Measurements from ENCODE around the gene CDK14. TPM values are rescaled to one million over a fixed set of nuclear protein-coding genes. Genes with fewer than 3 reads are reported as not detected.

The CDK14 gene
- polyA plus RNA-seq, 1 donor from 2014 or later: 25.1 TPM

GRCh38 chr7:90984692-90985091 lies 388.6 kb downstream of the CDK14 start:
- no peaks in the 10 kb centered on the region for H3F3A ChIP-seq (ENCODE audit: insufficient read depth, low read length, poor library complexity, severe bottlenecking)
- H3K36me3 ChIP-seq (ENCODE audit: insufficient read depth, low read length): no peaks in the 10 kb centered on the region
- H3K9me3 ChIP-seq (ENCODE audit: low read length): no peaks in the 10 kb centered on the region
- H3K79me2 ChIP-seq (replicated peaks; ENCODE audit: insufficient read depth, low read length): no peaks in the 10 kb centered on the region
- H3K4me3 ChIP-seq (ENCODE audit: low read length): no peak overlapping the region
- H3K27me3 ChIP-seq (ENCODE audit: insufficient read depth, low read depth, low read length): no peaks in the 10 kb centered on the region
- H2AFZ ChIP-seq (ENCODE audit: low read depth, low read length): no peak overlapping the region
- no peaks in the 10 kb centered on the region for H3K9me2 ChIP-seq (ENCODE audit: insufficient read depth, low read length)
- no peak overlapping the region for H3K27ac ChIP-seq (ENCODE audit: low read length)
- TF ChIP-seq EZH2 (IDR thresholded peaks at IDR 0.05; ENCODE audit: borderline replicate concordance, insufficient read depth, low read length, poor library complexity, severe bottlenecking) (no peak), TAF1 (IDR thresholded peaks at IDR 0.05; ENCODE audit: low read depth) (no peak), REST (IDR thresholded peaks at IDR 0.05; ENCODE audit: borderline replicate concordance) (no peak), MXI1 (conservative IDR thresholded peaks at IDR 0.05; ENCODE audit: poor library complexity, severe bottlenecking) (no peak), EP300 (conservative IDR thresholded peaks at IDR 0.05; ENCODE audit: poor library complexity, severe bottlenecking) (no peak), SMC3 (conservative IDR thresholded peaks at IDR 0.05; ENCODE audit: poor library complexity) (no peak), RAD21 (conservative IDR thresholded peaks at IDR 0.05) (no peak), POLR2AphosphoS5 (IDR thresholded peaks at IDR 0.05) (no peak)
- TF ChIP-seq, protein P1, sequence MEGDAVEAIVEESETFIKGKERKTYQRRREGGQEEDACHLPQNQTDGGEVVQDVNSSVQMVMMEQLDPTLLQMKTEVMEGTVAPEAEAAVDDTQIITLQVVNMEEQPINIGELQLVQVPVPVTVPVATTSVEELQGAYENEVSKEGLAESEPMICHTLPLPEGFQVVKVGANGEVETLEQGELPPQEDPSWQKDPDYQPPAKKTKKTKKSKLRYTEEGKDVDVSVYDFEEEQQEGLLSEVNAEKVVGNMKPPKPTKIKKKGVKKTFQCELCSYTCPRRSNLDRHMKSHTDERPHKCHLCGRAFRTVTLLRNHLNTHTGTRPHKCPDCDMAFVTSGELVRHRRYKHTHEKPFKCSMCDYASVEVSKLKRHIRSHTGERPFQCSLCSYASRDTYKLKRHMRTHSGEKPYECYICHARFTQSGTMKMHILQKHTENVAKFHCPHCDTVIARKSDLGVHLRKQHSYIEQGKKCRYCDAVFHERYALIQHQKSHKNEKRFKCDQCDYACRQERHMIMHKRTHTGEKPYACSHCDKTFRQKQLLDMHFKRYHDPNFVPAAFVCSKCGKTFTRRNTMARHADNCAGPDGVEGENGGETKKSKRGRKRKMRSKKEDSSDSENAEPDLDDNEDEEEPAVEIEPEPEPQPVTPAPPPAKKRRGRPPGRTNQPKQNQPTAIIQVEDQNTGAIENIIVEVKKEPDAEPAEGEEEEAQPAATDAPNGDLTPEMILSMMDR (IDR thresholded peaks at IDR 0.05; ENCODE audit: poor library complexity, severe bottlenecking): no peak
- H3K4me2 ChIP-seq (ENCODE audit: low read length): no peak overlapping the region
- H3K9ac ChIP-seq (ENCODE audit: low read length): no peak overlapping the region
- no peaks in the 10 kb centered on the region for H4K20me1 ChIP-seq (ENCODE audit: insufficient read depth)

GRCh38 chr7:90988516-90988915 lies 392.4 kb downstream of the CDK14 start:
- Histone ChIP-seq H2AFZ (ENCODE audit: low read depth, low read length) (no peak overlapping the region), H3K4me2 (ENCODE audit: low read length) (peak overlapping the region; percentile 28), H3K4me3 (ENCODE audit: low read length) (peak overlapping the region; percentile 10), H3K79me2 (replicated peaks; ENCODE audit: insufficient read depth, low read length) (no peaks in the 10 kb centered on the region), H3K36me3 (ENCODE audit: insufficient read depth, low read length) (no peaks in the 10 kb centered on the region), H3K9me2 (ENCODE audit: insufficient read depth, low read length) (no peaks in the 10 kb centered on the region), H4K20me1 (ENCODE audit: insufficient read depth) (no peaks in the 10 kb centered on the region), H3K9ac (ENCODE audit: low read length) (peak overlapping the region; percentile 25), H3K27me3 (ENCODE audit: insufficient read depth, low read depth, low read length) (no peaks in the 10 kb centered on the region), H3F3A (ENCODE audit: insufficient read depth, low read length, poor library complexity, severe bottlenecking) (no peaks in the 10 kb centered on the region), H3K27ac (ENCODE audit: low read length) (peak overlapping the region; percentile 62), H3K9me3 (ENCODE audit: low read length) (no peaks in the 10 kb centered on the region)
- no peak for TF ChIP-seq EZH2 (IDR thresholded peaks at IDR 0.05; ENCODE audit: borderline replicate concordance, insufficient read depth, low read length, poor library complexity, severe bottlenecking)
- TF ChIP-seq TAF1 (IDR thresholded peaks at IDR 0.05; ENCODE audit: low read depth): no peak
- TF ChIP-seq, protein P1 (IDR thresholded peaks at IDR 0.05; ENCODE audit: poor library complexity, severe bottlenecking): no peak
- TF ChIP-seq SMC3 (conservative IDR thresholded peaks at IDR 0.05; ENCODE audit: poor library complexity): no peak
- peak; percentile 39 for TF ChIP-seq REST (IDR thresholded peaks at IDR 0.05; ENCODE audit: borderline replicate concordance)
- TF ChIP-seq EP300 (conservative IDR thresholded peaks at IDR 0.05; ENCODE audit: poor library complexity, severe bottlenecking): peak; percentile 43
- TF ChIP-seq RAD21 (conservative IDR thresholded peaks at IDR 0.05): no peak
